Activated CD4-positive, alpha-beta T cell treated with anti-CD3 and anti-CD28 coated beads for 1 hour (primary cell): ENCODE measurements around the gene MAP3K6.
"Not testable (repeated sequence)": the region's sequence is repeated elsewhere in the genome, so short reads cannot be mapped to it uniquely, and the experiment has no call there.

ENCODE experiments used
- DNase-seq: peaks from one replicate; pipeline ENCODE4 v3.0.0-alpha.2; 2020

The MAP3K6 gene, protein sequence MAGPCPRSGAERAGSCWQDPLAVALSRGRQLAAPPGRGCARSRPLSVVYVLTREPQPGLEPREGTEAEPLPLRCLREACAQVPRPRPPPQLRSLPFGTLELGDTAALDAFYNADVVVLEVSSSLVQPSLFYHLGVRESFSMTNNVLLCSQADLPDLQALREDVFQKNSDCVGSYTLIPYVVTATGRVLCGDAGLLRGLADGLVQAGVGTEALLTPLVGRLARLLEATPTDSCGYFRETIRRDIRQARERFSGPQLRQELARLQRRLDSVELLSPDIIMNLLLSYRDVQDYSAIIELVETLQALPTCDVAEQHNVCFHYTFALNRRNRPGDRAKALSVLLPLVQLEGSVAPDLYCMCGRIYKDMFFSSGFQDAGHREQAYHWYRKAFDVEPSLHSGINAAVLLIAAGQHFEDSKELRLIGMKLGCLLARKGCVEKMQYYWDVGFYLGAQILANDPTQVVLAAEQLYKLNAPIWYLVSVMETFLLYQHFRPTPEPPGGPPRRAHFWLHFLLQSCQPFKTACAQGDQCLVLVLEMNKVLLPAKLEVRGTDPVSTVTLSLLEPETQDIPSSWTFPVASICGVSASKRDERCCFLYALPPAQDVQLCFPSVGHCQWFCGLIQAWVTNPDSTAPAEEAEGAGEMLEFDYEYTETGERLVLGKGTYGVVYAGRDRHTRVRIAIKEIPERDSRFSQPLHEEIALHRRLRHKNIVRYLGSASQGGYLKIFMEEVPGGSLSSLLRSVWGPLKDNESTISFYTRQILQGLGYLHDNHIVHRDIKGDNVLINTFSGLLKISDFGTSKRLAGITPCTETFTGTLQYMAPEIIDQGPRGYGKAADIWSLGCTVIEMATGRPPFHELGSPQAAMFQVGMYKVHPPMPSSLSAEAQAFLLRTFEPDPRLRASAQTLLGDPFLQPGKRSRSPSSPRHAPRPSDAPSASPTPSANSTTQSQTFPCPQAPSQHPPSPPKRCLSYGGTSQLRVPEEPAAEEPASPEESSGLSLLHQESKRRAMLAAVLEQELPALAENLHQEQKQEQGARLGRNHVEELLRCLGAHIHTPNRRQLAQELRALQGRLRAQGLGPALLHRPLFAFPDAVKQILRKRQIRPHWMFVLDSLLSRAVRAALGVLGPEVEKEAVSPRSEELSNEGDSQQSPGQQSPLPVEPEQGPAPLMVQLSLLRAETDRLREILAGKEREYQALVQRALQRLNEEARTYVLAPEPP (N-terminal part only)

DNA sequence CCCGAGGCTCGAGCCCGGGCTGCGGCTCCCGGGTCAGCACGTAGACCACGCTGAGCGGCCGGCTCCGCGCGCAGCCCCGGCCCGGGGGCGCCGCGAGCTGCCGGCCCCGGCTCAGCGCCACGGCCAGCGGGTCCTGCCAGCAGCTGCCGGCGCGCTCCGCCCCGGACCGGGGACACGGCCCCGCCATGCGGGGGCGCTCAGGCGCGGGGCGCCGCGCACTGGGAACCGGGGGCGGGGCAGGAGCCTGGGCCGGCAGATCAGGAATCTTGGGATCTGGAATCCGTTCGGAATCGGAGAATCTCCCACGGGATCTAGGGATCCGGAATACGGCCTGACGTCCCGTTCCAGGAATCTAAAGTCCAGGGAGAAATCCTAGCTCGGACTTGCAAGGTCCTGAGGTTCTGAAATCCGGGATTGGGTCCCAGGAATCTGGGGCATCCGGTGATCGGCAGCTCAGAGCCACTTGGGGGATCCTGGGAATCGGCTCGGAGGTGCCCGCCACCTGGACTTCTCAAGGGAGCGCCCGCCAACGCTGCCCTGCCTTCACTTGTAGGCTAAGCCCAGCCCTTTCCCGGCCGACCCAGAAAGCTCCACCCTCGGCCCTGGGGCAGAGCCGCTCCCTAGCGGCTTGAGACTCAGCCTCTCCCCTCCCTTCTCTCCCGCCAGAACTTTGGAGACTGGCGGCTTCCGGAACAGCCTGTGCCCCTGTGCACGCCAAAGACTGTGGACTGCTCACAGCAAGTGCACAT, at the start of gene MAP3K6:
Gene MAP3K6 (minus strand): TSS at position 551 of the 749 bp plus-strand sequence. CDS start 364 bp downstream, at position 187.
- DNase-seq = no peak

DNA sequence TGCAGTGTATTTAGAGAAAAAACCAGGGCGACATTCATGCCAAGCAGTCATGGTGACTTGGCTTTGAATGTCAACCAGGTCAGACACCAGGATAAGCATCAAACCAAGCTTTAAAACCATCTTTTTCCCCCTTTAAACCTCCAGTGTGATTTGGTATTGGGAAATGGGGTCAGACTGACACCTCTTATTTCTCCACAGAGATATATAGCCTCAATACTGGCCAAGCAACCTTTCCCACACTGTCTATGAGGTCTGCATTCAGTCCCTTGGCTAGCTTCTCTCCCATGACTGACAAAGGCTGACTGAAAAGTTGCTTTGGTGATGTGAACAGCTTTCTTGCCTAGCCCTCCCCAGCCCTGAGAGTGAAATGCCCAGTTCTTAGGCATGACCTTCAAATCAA, 47.3 kb upstream of the MAP3K6 start:
- DNase-seq = no peak

DNA sequence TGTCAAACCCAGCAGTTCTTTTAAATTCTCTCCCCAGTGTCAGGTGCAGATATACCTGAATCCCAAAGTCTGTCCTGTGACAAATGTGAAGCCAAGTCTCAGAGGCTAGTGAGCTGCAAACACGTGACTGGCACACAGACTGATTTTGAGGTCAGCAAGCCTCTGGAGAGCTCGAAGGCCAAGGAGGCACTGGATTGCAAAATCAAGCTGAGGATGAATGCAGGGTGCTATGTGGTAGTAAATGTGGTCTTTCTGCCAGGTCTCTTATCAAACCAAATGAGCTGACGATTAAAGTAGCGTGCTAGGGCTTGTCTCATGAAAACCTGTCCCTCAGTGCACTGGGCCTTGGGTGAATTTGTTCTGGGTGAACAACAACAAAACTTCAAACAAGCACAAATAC, 46.2 kb upstream of the MAP3K6 start:
- DNase-seq = no peak

DNA sequence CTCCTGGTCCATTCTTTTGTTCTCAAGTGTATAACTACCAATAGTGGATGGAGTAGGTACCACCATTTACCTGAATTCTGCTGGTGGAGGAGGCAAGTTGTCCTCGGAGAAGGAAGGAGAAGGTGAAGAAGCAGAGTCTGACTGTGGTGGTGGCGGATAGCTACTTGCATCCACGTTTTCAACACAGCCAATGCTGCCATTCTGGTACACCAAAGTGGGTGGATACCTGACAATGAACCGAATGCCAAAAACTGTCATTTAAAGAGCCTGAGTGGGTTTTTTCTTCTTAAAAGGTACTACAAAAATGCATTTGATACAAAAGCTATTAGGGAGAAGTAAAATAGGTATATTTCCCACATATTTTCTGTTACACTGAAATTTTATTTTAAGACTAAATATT, 45.7 kb upstream of the MAP3K6 start:
- DNase-seq = no peak

DNA sequence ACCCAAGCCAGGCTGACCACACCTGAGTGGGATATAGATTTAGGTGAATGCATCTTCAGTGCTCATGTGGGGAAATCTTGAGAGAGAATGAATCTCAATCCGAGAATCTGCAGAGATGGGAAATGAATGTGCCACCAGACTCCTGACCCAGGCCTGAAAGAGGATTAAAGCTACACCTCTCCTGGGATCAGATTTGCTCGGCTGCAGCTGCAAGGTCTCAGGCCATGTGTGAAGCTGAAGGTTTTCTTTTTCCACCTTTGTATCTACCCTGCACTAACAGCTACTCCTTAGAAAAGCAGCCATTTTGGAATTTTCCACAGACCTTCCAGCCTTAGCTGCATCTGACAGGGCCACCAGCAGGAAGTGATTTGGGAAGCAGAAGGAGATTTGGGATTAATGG, 43.9 kb upstream of the MAP3K6 start:
- no peak for DNase-seq

DNA sequence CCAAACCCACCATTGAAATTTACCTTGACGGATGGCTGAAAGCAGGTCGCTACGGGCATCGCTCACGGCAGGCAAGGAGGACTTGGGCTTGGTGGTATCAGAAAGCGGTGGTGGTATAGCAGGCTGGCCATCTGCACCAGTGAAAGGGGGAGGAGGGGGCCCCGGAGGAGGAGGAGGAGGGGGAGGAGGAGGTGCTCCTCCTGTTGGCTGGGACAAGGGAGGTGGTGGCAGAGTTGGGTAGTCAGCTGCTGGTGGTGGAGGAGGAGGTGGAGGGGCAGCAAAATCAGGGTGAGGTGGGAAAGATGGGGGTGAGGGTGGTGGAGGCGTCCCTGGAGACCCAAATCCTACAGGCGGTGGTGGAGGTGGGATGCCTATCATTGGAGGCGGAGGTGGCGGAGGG, 42.9 kb upstream of the MAP3K6 start:
- no peak for DNase-seq

DNA sequence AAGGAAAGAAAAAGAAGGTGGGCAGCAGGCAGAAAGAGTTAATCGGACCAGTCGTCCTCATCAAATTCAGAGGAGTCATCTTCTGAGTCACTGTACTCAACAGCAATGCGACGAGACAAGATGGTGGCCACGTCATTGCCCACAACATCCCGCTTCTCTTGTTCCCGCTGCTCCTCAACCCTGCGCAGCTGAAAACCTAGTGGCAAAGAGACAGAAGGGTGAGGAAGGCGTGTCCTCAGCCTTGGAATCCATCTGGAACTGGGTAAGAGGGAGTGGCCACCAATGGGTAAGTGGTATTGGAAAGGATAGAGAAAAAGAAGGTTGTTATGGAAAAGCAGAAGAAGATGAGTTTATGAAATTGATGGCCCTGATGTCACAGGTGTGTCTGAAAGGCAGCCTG, 41.4 kb upstream of the MAP3K6 start:
- no peak for DNase-seq

DNA sequence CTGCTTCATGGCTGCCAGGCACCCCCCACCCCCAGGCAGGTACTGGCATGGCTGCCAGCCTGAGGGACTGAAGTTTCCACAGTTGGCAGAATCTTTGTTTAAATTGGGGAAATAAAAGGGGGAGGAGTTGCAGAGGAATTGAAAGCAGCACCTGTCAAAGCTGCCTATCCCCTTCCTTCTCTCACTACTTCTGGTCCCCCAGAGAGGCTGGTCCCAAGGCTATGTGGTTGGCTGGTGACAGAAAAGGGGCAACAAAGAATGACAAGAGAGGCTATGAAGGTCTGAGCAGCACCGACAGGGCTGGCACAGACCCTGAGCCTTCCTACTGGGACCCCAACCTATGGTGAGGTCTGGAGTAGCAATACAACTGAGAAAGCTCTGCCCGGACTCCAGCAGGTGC, 40.0 kb upstream of the MAP3K6 start:
- DNase-seq = not testable (repeated sequence)

DNA sequence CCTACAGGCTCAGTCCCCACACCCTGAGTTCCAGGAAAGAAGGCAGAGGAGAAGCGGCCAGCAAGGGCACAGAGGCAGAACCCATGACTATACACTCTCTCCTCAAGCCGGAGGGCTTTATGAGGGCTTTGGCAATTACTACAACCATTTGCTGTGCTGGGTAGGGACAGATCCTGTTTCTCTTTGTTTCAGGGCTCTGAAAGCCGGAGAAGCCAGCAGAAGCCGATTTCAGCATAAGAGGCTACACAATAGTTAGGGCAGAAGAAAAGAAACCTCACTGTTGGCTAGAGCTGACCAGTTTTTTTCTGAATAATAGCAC, 39.6 kb upstream of the MAP3K6 start:
- no peak for DNase-seq

DNA sequence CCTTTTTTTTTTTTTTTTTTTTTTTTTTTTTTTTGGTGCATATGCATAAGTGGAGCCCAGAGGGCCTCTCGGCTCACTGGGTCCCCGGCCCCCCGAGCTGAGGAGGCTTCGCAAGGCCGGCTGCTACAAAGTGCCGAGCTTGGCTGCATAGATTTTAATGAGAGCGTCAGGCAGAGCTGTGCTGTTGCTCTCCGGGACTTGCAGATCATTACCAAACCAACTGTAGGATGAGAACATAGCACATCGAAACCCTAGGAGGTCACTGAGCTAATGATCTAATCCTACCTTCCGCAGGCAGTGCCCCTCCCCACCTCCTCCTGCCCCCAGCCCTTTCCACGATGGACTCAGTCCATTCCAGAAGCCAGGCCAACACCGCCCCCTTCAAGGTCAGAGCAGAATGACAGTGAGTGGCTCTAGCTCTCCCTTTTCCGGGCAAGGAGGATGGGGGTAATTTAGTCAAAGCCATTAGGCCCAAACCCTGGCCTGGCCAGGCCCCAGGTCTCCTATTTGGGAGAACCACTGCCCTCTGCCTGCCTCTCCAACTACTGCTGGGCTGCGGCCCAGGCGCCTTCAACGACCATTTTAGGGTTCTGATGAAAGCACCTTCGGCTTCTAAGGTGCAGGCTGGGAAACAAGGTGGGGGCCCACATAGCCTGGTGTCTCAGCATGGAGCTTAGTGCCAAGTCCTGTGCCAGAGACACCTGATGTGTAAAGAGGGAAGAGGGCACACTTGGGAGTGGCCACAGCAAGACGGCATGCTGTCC, 39.0 kb upstream of the MAP3K6 start:
- not testable (repeated sequence) for DNase-seq

DNA sequence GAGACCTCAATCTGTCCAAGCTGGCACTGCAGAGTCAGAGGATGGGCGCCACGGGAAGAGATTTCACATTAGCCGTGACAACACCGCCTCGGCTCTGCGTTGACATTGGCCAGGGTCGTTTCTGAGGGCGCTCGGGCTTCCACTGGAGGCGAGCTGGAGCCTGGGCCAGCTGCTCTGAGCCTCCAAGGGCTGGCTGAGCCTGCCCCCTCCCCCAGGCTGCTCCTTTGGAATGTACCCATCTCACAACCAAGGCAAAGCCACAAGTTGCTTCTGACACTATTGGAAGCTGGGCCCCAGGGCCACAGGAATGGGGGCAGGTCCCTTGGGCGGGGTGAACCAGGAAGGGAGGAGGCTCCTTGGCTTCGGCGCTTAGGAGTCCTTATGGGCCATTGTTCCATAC, 38.3 kb upstream of the MAP3K6 start:
- no peak for DNase-seq

DNA sequence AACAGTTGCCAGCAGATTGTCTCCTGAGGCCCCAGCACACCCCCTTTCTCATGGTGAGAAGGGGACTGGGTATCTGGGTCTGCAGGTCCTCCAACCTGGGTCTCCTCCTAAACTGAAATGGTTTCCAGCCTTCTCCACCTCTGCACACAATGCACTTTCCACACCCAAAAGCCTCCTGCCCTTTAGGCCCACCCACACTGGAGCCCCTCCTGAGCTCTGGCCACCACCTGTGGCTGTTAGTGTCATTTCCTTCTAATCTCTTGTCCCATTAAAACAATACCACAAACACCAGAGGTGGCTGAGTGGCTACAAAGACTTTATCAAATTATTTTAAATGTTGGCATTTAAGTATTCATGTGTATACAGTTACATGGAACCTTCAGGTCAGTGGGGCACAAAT, 37.2 kb upstream of the MAP3K6 start:
- no peak for DNase-seq

DNA sequence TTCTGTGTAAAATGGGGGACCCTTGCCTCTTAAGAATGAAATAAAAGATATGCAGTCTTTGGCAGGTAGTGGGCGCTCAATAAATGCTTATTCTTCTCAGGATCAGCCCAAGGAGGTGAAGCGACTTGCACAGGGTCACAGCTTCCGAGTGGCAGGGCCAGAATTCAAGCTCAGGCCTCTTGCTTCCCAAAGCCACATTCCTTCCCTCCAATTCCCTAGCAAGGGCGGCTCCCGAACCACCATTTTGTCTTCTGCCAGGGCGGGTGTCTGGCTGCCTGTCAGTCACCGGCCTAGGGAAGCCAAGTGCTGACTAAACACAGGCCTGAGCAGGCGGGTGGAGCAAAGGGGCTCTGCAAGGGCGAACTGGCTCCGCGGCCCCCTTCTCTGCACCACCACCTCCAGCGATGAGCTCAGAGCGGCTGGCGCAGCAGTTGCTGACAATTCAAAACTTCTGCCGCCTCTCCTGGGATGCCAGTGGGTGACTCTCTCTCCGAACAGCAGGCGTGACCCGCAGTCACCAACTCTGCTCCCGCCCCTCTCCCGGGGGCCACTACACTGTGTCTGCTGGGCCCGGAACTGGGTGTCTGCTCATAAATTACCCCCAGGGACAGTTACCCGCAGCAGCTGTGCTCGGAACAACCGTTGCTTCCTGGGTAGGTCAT, 36.4 kb upstream of the MAP3K6 start:
- DNase-seq = no peak

DNA sequence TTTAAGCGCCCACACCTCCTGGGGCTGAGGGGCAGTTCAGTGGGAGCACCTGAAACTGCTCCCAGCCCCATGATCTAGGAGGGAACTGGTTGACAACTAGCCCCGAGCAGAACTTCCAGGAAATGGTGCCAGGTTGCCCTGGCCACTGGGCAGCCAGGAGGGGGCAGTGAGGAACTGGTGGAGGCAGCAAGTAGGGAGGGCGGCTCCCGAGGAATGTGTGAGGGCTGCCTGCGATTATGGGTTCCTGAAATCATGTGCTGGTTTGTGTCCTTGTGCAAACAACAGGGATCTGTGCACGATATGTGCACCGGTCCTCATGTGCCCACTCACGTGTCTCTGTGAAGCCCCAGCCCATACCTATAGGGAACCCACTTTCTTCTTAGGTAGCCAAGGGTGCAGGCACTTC, 35.6 kb upstream of the MAP3K6 start:
- no peak for DNase-seq

DNA sequence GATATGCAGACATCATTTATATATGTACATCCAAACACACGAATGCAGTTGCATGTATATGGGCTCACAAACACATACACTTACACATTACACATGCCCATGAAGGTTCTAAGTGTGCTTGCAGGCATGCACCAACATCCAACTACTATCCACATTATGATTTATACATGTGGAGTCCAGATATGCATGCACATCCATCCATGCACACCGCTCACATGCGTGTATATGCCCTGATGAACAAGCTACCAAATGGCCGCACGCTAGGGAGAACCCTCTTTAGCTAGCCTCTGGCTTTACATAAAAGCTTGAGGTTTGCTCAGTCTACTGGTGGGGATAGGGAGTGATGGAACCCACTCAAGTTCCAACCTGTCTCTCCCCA, 34.2 kb upstream of the MAP3K6 start:
- no peak for DNase-seq

DNA sequence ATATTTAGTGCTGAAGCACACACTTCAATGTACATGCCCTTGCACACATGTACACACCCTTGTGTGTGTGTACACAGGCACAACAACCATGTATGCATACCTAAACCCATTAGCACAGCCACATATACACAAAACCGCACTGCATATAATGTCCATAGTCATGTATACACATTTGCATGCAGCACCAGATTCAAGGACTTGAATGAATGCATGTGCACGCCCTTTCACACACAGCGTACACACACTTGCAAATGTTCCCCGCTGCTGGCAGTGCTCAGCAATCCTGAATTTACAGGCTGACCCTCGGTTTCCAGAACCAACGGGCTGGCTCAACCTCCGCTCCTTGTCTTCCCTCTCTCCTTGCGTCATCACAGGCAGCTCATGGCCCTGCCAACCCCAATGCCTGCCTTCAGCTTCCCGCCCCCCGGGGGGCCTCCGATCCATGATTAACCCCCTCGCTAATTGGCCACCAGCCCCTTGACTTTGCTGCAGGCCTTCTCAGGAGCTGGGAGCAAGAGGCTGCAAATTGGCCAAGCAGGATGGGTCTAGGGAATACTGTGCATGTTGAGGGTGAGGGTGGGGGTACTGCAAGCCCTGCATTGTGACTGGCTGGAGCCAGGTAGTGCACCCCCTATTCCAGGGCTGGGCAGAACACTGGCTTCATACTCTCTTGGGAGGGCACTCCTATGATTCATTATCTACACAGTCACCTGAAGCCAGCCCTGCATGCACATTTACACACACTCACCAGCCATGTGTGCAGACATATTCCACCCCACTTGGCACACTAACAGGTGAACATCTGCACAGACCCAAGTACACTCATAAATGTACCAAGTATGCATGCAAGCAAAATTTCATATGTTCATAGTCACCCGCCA, 33.6 kb upstream of the MAP3K6 start:
- no peak for DNase-seq

DNA sequence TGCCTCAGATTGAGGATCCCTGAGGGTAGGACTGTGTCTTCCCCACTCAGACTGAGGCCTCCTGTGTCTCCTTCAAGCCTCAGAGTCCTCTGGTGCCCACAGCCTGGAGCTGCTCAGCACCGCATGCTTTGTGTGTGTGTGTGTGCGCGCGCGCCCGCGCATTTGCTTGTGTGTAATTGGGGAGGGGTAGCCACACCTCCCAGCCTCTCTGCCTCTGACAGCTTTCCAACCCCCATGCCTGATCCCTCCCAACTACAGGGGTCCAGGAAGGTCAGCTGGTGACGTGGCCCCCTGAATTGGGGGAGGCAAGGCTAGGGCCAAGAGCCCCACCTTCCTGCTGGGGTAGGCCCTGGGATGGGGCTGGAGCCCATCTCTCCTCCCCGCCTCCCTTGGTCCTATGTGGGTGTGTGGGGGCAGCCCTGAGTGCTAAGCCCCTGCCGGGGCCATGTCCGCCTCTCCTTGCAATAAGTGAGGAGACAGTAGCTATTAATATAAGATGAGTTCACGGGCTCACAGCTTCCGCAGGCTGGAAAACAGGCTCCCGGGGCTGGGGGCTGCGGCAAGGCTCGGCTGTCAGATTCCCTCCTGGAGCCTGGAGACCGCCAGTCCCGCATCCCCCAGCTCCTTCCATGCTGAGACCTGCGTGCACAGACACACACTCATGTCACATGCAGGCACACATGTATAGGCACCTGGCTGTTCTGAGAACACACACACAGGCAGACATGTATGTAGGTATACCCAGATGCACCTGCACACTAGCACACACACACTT, 32.7 kb upstream of the MAP3K6 start:
- DNase-seq = no peak

DNA sequence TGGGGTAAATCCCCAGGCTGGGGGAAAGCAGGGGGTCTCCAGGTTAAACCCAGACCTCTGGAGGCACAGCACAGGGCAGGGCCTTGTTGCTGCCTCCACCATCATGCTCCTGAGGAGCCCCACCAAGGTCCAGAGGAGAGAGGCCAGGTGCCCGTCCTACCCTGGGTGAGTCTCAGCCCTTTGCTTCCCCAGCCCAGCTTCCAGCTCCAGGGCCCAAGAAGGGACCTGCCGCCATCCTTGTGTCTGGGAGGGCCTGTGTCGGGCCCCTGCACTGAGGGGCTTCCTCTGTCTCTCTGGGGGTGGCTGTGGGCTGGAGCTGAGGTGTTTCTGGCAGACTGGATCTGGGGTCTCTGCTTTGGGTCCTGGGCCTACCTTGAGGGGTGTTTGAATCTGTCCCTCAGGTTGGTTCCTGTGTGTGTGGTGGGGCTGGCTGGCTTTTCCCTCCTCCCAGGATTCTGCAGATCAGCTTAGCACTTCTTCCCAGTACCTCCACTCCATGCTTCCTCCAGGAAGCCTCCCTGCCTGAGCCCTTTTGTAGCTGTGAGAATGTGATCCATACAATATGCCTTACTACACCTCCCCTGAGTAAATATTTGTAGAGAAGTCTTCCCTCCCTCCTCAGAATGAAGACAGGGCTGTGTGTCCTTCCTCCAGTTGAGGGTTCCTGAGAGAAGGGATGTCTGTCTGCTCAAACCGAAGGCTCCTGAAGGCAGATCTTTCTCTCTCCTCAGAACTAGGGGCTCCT, 31.8 kb upstream of the MAP3K6 start:
- DNase-seq = no peak

DNA sequence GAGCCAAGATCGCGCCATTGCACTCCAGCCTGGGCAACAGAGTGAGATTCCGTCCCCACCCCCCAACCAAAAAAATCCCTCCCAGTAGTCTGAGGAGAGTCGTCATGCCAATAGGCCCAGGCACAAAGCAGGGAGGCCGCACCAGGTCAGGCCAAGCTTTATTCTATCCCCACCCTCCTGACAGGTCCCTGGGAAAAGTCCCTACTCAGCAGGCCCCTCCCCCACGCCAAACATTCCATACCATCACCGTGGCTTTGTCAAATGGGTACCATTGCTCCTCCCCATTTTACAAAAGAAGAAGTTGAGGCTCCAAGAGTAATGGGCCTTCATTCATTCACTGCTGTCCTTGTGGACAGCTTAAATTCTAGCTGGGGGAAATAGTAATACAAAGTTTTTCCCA, 31.0 kb upstream of the MAP3K6 start:
- no peak for DNase-seq
